Mesenchymal stem cell (in vitro differentiated cells and primary cell): ENCODE measurements around the gene GABBR2.

Experiments
- DNase-seq: peaks from one replicate; pipeline ENCODE4 v3.0.0-alpha.2; 2013
- H2AFZ ChIP-seq: one replicate; pipeline ENCODE4 v1.6.1; 2013; ENCODE audit warnings: low read depth, mild to moderate bottlenecking, control low read depth, inconsistent platforms, low read length, moderate library complexity
- H2AK5ac ChIP-seq: 2 replicates; pipeline ENCODE4 v1.6.1; 2013; ENCODE audit warnings: low read length, moderate library complexity, mild to moderate bottlenecking, inconsistent platforms; ENCODE audit not compliant: severe bottlenecking
- H2BK120ac ChIP-seq: one replicate; pipeline ENCODE4 v1.6.1; 2013; ENCODE audit warnings: low read depth, mild to moderate bottlenecking, inconsistent platforms, low read length, moderate library complexity
- H2BK12ac ChIP-seq, 2 experiments: one replicate each; pipeline ENCODE4 v1.6.1; 2013; ENCODE audit warnings: inconsistent platforms in 2 of 2, low read length in 2 of 2, mild to moderate bottlenecking in 2 of 2, moderate library complexity in 2 of 2, control low read depth in 1 of 2
- H2BK15ac ChIP-seq: one replicate; pipeline ENCODE4 v1.6.1; 2013; ENCODE audit warnings: mild to moderate bottlenecking, low read depth, inconsistent platforms; ENCODE audit not compliant: poor library complexity, severe bottlenecking
- H2BK5ac ChIP-seq: 2 replicates; pipeline ENCODE4 v1.6.1; 2013; ENCODE audit warnings: low read depth, mild to moderate bottlenecking, low read length, control low read depth, inconsistent platforms; ENCODE audit not compliant: poor library complexity, severe bottlenecking
- H3K14ac ChIP-seq, 2 experiments: one replicate each; pipeline ENCODE4 v1.6.1; 2013; ENCODE audit warnings: inconsistent platforms in 2 of 2, low read length in 2 of 2, control low read depth in 1 of 2, mild to moderate bottlenecking in 1 of 2, moderate library complexity in 1 of 2
- H3K18ac ChIP-seq, 2 experiments: one replicate each; pipeline ENCODE4 v1.6.1; 2013; ENCODE audit warnings: inconsistent platforms in 2 of 2, low read length in 2 of 2, control low read depth in 1 of 2, low read depth in 1 of 2, mild to moderate bottlenecking in 1 of 2
- H3K23ac ChIP-seq, 2 experiments: one replicate each; pipeline ENCODE4 v1.6.1; 2013; ENCODE audit warnings: inconsistent platforms in 2 of 2, low read length in 2 of 2, mild to moderate bottlenecking in 2 of 2, moderate library complexity in 2 of 2, control low read depth in 1 of 2
- H3K27ac ChIP-seq: 2 replicates; pipeline ENCODE4 v1.5.1; 2013; ENCODE audit warnings: mild to moderate bottlenecking, moderate library complexity, low read length, control low read depth, inconsistent platforms; ENCODE audit not compliant: poor library complexity, severe bottlenecking
- H3K27me3 ChIP-seq, 2 experiments: 2 replicates each; pipeline versions ENCODE4 v1.6.1 to v1.7.0; 2013; ENCODE audit warnings: low read length in 2 of 2, mild to moderate bottlenecking in 2 of 2, moderate library complexity in 2 of 2, control low read depth in 1 of 2, inconsistent platforms in 1 of 2; ENCODE audit not compliant: control insufficient read depth in 1 of 2, insufficient read depth in 1 of 2
- H3K36me3 ChIP-seq, 2 experiments: 2 replicates each; pipeline versions ENCODE4 v1.6.1 to v1.7.0; 2013; ENCODE audit warnings: low read length in 2 of 2, control low read depth in 1 of 2, inconsistent platforms in 1 of 2, low read depth in 1 of 2, mild to moderate bottlenecking in 1 of 2; ENCODE audit not compliant: insufficient read depth in 2 of 2, control insufficient read depth in 1 of 2
- H3K4ac ChIP-seq, 2 experiments: one replicate each; pipeline ENCODE4 v1.6.1; 2013; ENCODE audit warnings: inconsistent platforms in 2 of 2, low read length in 2 of 2, mild to moderate bottlenecking in 2 of 2, moderate library complexity in 2 of 2, control low read depth in 1 of 2, low read depth in 1 of 2
- H3K4me1 ChIP-seq: 2 replicates; pipeline ENCODE4 v1.6.1; 2013; ENCODE audit warnings: low read depth, low read length, control low read depth; ENCODE audit not compliant: control insufficient read depth, insufficient read depth
- H3K4me2 ChIP-seq: 2 replicates; pipeline ENCODE4 v1.6.1; 2013; ENCODE audit warnings: low read length, mild to moderate bottlenecking, inconsistent platforms; ENCODE audit not compliant: poor library complexity, severe bottlenecking
- H3K4me3 ChIP-seq, 2 experiments: 2 replicates each; pipeline versions ENCODE4 v1.5.1 to v1.7.0; 2013; ENCODE audit warnings: low read length in 2 of 2, mild to moderate bottlenecking in 2 of 2, control low read depth in 1 of 2, low read depth in 1 of 2; ENCODE audit not compliant: insufficient read depth in 1 of 2
- H3K79me1 ChIP-seq: replicated peaks from 2 replicates; pipeline ENCODE4 v1.6.1; 2013; ENCODE audit warnings: mild to moderate bottlenecking, control low read depth, low read length, inconsistent platforms; ENCODE audit not compliant: poor library complexity, severe bottlenecking
- H3K9ac ChIP-seq: 2 replicates; pipeline ENCODE4 v1.7.0; 2013; ENCODE audit warnings: mild to moderate bottlenecking, low read length, moderate library complexity
- H3K9me3 ChIP-seq: 2 replicates; pipeline ENCODE4 v1.7.0; 2013; ENCODE audit warnings: mild to moderate bottlenecking, low read length; ENCODE audit not compliant: control insufficient read depth
- H4K8ac ChIP-seq: one replicate; pipeline ENCODE4 v1.6.1; 2013; ENCODE audit warnings: inconsistent platforms, mild to moderate bottlenecking, low read length, moderate library complexity
- H4K91ac ChIP-seq: one replicate; pipeline ENCODE4 v1.6.1; 2013; ENCODE audit warnings: mild to moderate bottlenecking, low read length, inconsistent platforms
- WGBS: methylation state at CpG from one replicate; pipeline ENCODE4 v1.1.7; 2013; ENCODE audit warnings: mixed read lengths; 5-methylcytosine and 5-hydroxymethylcytosine counted together

GABBR2 gene

DNA sequence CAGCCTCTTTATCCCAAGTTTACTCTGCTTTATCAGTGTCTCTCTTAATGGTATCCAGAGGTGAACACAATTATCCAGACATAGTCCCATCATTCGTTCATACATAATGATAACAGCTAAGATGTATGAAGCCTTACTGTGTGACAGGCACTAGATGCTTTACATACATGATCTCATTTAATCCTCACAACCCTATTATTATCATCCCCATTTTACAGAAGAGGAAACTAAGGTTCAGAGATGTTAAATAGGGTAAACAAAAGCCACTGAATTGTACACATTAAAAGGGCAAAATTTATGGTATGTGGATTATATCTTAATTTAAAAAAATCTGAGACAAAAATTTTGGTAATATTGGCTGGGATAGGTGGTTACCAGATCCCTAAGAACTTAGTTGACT lies 329.2 kb downstream of the GABBR2 start:
- DNase-seq, result no peak
- Histone ChIP-seq H3K23ac (no peak overlapping the region), H3K79me1 (no peaks in the 10 kb centered on the region), H2AK5ac (no peak overlapping the region), H3K4me3 (no peak overlapping the region), H3K27ac (no peak overlapping the region), H2BK120ac (no peak overlapping the region), H4K8ac (no peak overlapping the region), H2BK12ac (no peak overlapping the region), H2BK15ac (no peak overlapping the region), H2BK5ac (no peak overlapping the region), H3K18ac (no peak overlapping the region), H3K36me3 (no peaks in the 10 kb centered on the region), H3K14ac (no peak overlapping the region), H2AFZ (no peak overlapping the region), H3K4me2 (no peak overlapping the region), H3K9me3 (no peaks in the 10 kb centered on the region), H3K4me1 (peaks cover 21% of the 10 kb centered on the region), H4K91ac (no peak overlapping the region), H3K9ac (no peak overlapping the region), H3K4ac (no peak overlapping the region), H3K27me3 (peaks cover 0 to 9% of the 10 kb centered on the region in 2 experiments)
- WGBS, result 100% methylated on average over 1 of the region's 1 CpG

DNA sequence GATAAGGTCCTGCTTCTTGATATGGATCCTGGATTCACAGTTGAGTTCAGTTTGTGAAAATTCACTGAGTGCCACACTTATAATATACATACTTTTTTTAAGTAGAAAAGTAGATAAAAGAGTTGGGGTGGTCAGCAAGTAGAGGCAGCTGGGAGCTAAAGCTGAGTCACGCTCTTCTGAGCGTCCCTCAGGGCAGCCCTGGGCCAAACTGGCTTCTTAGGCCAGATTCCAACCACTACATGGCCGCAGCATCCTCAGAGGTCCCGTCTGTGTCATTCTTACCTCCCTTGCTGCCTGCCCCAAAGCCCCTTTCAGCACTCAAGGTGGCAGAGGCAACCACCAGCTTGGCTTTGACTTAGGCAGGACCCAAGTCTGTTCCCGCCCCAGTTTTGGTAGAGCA lies 329.9 kb downstream of the GABBR2 start:
- no peak overlapping the region for H2AFZ ChIP-seq
- H3K4me3 ChIP-seq, result no peak overlapping the region
- H2BK15ac ChIP-seq, result no peak overlapping the region
- no peak overlapping the region for H3K18ac ChIP-seq
- H3K27me3 ChIP-seq, result peaks cover 0 to 9% of the 10 kb centered on the region in 2 experiments
- H3K14ac ChIP-seq, result no peak overlapping the region
- H3K9ac ChIP-seq, result no peak overlapping the region
- no peak overlapping the region for H3K4me2 ChIP-seq
- no peak overlapping the region for H2BK120ac ChIP-seq
- no peaks in the 10 kb centered on the region for H3K36me3 ChIP-seq
- H3K4ac ChIP-seq, result no peak overlapping the region
- peaks cover 26% of the 10 kb centered on the region for H3K4me1 ChIP-seq
- H2BK12ac ChIP-seq, result no peak overlapping the region
- no peak overlapping the region for H4K8ac ChIP-seq
- DNase-seq, result no peak
- H2BK5ac ChIP-seq, result no peak overlapping the region
- H4K91ac ChIP-seq, result no peak overlapping the region
- H3K9me3 ChIP-seq, result no peaks in the 10 kb centered on the region
- no peaks in the 10 kb centered on the region for H3K79me1 ChIP-seq
- H3K27ac ChIP-seq, result no peak overlapping the region
- 82% methylated on average over 5 of the region's 5 CpGs for WGBS
- H2AK5ac ChIP-seq, result no peak overlapping the region
- no peak overlapping the region for H3K23ac ChIP-seq

DNA sequence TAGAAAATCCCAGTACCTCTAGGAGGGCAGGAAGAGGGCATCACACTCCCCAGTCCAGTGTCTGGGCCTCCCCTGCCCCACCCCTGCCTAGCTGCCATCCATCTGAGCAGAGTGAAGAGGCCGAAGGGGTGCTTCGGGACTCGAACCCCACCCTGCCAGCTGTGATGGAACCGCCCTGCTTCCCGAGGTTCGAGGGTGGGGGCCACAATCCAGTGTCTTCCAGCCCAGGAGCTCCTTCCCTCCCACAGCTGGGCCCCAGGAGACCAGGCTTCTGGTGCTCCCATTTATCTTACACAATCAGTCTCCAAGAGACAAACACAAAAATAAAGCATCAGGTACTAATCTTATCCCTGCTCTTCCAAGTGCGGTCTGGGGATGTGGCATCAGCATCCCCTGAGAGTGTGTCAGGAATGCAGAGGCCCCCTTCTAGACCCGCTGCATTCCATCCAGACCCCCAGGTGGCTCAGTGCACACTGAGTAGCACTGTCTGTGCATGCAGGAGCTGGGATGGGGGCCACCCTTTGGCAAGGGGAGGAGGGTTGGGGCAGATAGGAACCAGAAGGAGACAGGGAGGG lies 330.4 kb downstream of the GABBR2 start:
- WGBS, result 66% methylated on average over 8 of the region's 8 CpGs

DNA sequence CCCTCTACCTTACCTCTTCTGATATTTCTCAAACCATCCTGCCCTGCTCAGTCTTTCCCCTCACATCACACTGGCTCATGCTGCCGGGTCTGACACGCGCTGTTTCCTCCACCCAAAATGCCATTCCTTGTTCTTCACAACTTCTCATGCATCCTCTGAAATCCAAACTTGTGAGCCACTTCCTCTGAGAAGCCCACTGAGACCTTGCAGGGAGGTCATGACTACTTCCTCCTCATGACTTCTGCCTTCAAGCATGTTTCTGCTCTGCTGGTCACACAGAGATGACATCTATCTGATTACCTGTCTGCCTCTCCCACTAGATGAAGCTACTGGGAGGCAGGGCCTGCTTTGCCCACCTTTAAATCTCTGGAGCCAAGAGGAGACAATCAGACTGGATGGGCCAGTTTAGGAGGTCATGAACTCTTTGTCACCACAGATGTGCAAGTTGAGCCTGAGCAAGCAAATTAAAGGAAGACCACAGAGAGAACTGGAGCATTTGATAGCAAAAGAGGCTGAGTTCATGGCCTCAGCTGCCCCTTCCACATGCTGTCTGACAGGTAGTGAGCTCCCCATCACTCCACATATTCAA lies 333.5 kb downstream of the GABBR2 start:
- H3K27ac ChIP-seq, result peak overlapping the region; percentile 78
- no peaks in the 10 kb centered on the region for H3K9me3 ChIP-seq
- H3K18ac ChIP-seq, result no peak overlapping the region
- H3K36me3 ChIP-seq, result no peaks in the 10 kb centered on the region
- peak; percentile 34 for DNase-seq
- H3K4me3 ChIP-seq, result no peak overlapping the region
- H4K8ac ChIP-seq, result no peak overlapping the region
- peak overlapping the region; percentile 68 for H3K9ac ChIP-seq
- H3K79me1 ChIP-seq, result no peaks in the 10 kb centered on the region
- H3K27me3 ChIP-seq, result no peaks in the 10 kb centered on the region
- no peak overlapping the region for H2BK120ac ChIP-seq
- no peak overlapping the region for H4K91ac ChIP-seq
- no peak overlapping the region for H2BK5ac ChIP-seq
- WGBS, result 16% methylated on average over 3 of the region's 3 CpGs
- peaks cover 25% of the 10 kb centered on the region for H3K4me1 ChIP-seq
- H3K4me2 ChIP-seq, result peak overlapping the region; percentile 17
- H2BK12ac ChIP-seq, result no peak overlapping the region
- peak overlapping the region; percentile 34 for H2AK5ac ChIP-seq
- no peak overlapping the region for H3K4ac ChIP-seq
- H2AFZ ChIP-seq, result no peak overlapping the region
- H2BK15ac ChIP-seq, result no peak overlapping the region
- H3K23ac ChIP-seq, result no peak overlapping the region
- no peak overlapping the region for H3K14ac ChIP-seq

More for the DNA sequence above, 330.4 kb downstream of the GABBR2 start:
- Histone ChIP-seq H3K18ac (no peak overlapping the region), H3K9ac (no peak overlapping the region), H3K14ac (no peak overlapping the region), H3K4me2 (no peak overlapping the region), H3K36me3 (no peaks in the 10 kb centered on the region), H3K27me3 (peaks cover 0 to 9% of the 10 kb centered on the region in 2 experiments), H3K4me1 (peaks cover 27% of the 10 kb centered on the region), H4K8ac (no peak overlapping the region), H2AFZ (no peak overlapping the region), H2AK5ac (no peak overlapping the region), H3K23ac (no peak overlapping the region), H2BK120ac (no peak overlapping the region), H2BK5ac (no peak overlapping the region), H2BK15ac (no peak overlapping the region), H3K27ac (no peak overlapping the region), H3K4ac (peak overlapping the region in 1 of 2 experiments; percentile 24), H3K9me3 (no peaks in the 10 kb centered on the region), H4K91ac (no peak overlapping the region), H2BK12ac (no peak overlapping the region), H3K79me1 (no peaks in the 10 kb centered on the region), H3K4me3 (no peak overlapping the region)
- no peak for DNase-seq
